Left ventricle myocardium inferior (tissue), 1 donor: Measurements from ENCODE around the gene FAF1. TPM values are rescaled to one million over a fixed set of nuclear protein-coding genes. Genes with fewer than 3 reads are reported as not detected.

ENCODE experiments used
- DNase-seq: peaks from one replicate; pipeline ENCODE4 v3.0.0-alpha.2; 2020
- H3K27ac ChIP-seq: fragments of 200-600 bp; replicated peaks from 2 replicates; pipeline ENCODE4 v1.8.0; 2021
- H3K27me3 ChIP-seq: fragments of 200-600 bp; 2 replicates; pipeline ENCODE4 v1.8.0; 2021; ENCODE audit warnings: low read depth
- H3K36me3 ChIP-seq: fragments of 200-600 bp; 2 replicates; pipeline ENCODE4 v1.8.0; 2021
- H3K4me1 ChIP-seq: fragments of 200-600 bp; 2 replicates; pipeline ENCODE4 v1.8.0; 2021
- H3K4me3 ChIP-seq: fragments of 200-600 bp; 2 replicates; pipeline ENCODE4 v1.8.0; 2021; ENCODE audit warnings: mild to moderate bottlenecking, moderate library complexity
- H3K9me3 ChIP-seq: fragments of 200-600 bp; replicated peaks from 2 replicates; pipeline ENCODE4 v1.8.0; 2021
- CTCF ChIP-seq: fragments of 200-600 bp; IDR thresholded peaks from 2 replicates; pipeline ENCODE4 v1.8.0; 2021; ENCODE audit warnings: antibody characterized with exemption, mild to moderate bottlenecking, borderline replicate concordance
- intact Hi-C: fragments of 100-400 bp; cut with micrococcal nuclease; formaldehyde crosslinking; loops from one replicate; pipeline ENCODE4 v1.11.0; 2022
- total RNA-seq: library from RNA; stranded (reverse); fragmentation: NEBNext Ultra II Directional; extraction: Animal tissue kit (Norgen Biotek cat#: 25700); gene quantifications from one replicate; pipeline ENCODE4 v1.2.1, GENCODE V29; 2021
- donor health status: DM: no; HTN: yes; CAD: no; lungs with severe emphysema.

Gene FAF1
- total RNA-seq, 1 donor from 2014 or later = 80.0 TPM

GRCh38 chr1:50665413-50665812 lies 294.7 kb downstream of the FAF1 start:
- H3K4me3 ChIP-seq = no peak overlapping the region
- H3K27me3 ChIP-seq = no peaks in the 10 kb centered on the region
- H3K9me3 ChIP-seq = no peaks in the 10 kb centered on the region
- TF ChIP-seq CTCF = no peak
- H3K4me1 ChIP-seq = peaks cover 35% of the 10 kb centered on the region
- H3K27ac ChIP-seq = no peak overlapping the region
- DNase-seq = no peak
- intact Hi-C loops = no loop called here
- no peaks in the 10 kb centered on the region for H3K36me3 ChIP-seq

- no peaks in the 10 kb centered on the region for H3K36me3 ChIP-seq
These were observed 298.4 kb downstream of the FAF1 start for GRCh38 chr1:50661626-50662025.

GRCh38 chr1:50659107-50659662 lies 300.9 kb downstream of the FAF1 start:
- intact Hi-C loops = no loop called here
- H3K4me1 ChIP-seq = no peaks in the 10 kb centered on the region

More at GRCh38 chr1:50661626-50662025, 298.4 kb downstream of the FAF1 start:
- Histone ChIP-seq H3K4me1 (peaks cover 15% of the 10 kb centered on the region), H3K27ac (no peak overlapping the region), H3K27me3 (no peaks in the 10 kb centered on the region), H3K9me3 (no peaks in the 10 kb centered on the region), H3K4me3 (no peak overlapping the region)
- TF ChIP-seq CTCF = no peak
- intact Hi-C loops = no loop called here
- no peak for DNase-seq

GRCh38 chr1:50658459-50659076 lies 301.5 kb downstream of the FAF1 start:
- H3K27ac ChIP-seq = no peak overlapping the region
- peaks cover 12% of the 10 kb centered on the region for H3K36me3 ChIP-seq
- no peak for TF ChIP-seq CTCF
- no peaks in the 10 kb centered on the region for H3K9me3 ChIP-seq
- intact Hi-C loops = no loop called here
- no peaks in the 10 kb centered on the region for H3K4me1 ChIP-seq
- DNase-seq = no peak
- no peaks in the 10 kb centered on the region for H3K27me3 ChIP-seq
- no peak overlapping the region for H3K4me3 ChIP-seq

More at GRCh38 chr1:50659107-50659662, 300.9 kb downstream of the FAF1 start:
- Histone ChIP-seq H3K9me3 (no peaks in the 10 kb centered on the region), H3K27me3 (no peaks in the 10 kb centered on the region), H3K36me3 (peaks cover 12% of the 10 kb centered on the region), H3K4me3 (no peak overlapping the region), H3K27ac (no peak overlapping the region)
- TF ChIP-seq CTCF = no peak
- no peak for DNase-seq

GRCh38 chr1:50656931-50657330 lies 303.1 kb downstream of the FAF1 start:
- no peak for TF ChIP-seq CTCF
- peaks cover 12% of the 10 kb centered on the region for H3K36me3 ChIP-seq
- no peak overlapping the region for H3K27ac ChIP-seq
- H3K27me3 ChIP-seq = no peaks in the 10 kb centered on the region
- H3K9me3 ChIP-seq = no peaks in the 10 kb centered on the region
- intact Hi-C loops = no loop called here
- H3K4me1 ChIP-seq = no peaks in the 10 kb centered on the region
- H3K4me3 ChIP-seq = no peak overlapping the region
- DNase-seq = no peak
